Skeletal muscle satellite cell (primary cell): ENCODE measurements around the gene FUT9.

Source experiments
- H3K27me3 ChIP-seq: 2 replicates; pipeline ENCODE4 v1.7.0; 2013; ENCODE audit warnings: low read length; ENCODE audit not compliant: control insufficient read depth, insufficient read depth
- H3K36me3 ChIP-seq: 2 replicates; pipeline ENCODE4 v1.7.0; 2013; ENCODE audit warnings: mild to moderate bottlenecking, control low read depth, low read length; ENCODE audit not compliant: insufficient read depth
- H3K4me1 ChIP-seq: 2 replicates; pipeline ENCODE4 v1.7.0; 2013; ENCODE audit warnings: low read length; ENCODE audit not compliant: control insufficient read depth, insufficient read depth
- H3K4me2 ChIP-seq: 2 replicates; pipeline ENCODE4 v1.7.0; 2013; ENCODE audit warnings: mild to moderate bottlenecking, low read length
- H3K4me3 ChIP-seq: 2 replicates; pipeline ENCODE4 v1.7.0; 2013; ENCODE audit warnings: low read length
- H3K9ac ChIP-seq: 2 replicates; pipeline ENCODE4 v1.7.0; 2013; ENCODE audit warnings: mild to moderate bottlenecking, low read depth, low read length, moderate library complexity
- H3K9me3 ChIP-seq: replicated peaks from 2 replicates; pipeline ENCODE4 v1.7.0; 2013; ENCODE audit warnings: mild to moderate bottlenecking, control low read depth, low read length

The FUT9 gene

GRCh38 chr6:96186516-96187195, 170.9 kb downstream of the FUT9 start:
- Histone ChIP-seq H3K36me3 (no peaks in the 10 kb centered on the region), H3K27me3 (no peaks in the 10 kb centered on the region), H3K4me2 (no peak overlapping the region), H3K9me3 (no peaks in the 10 kb centered on the region), H3K4me1 (no peaks in the 10 kb centered on the region), H3K4me3 (no peak overlapping the region), H3K9ac (no peak overlapping the region)

DNA sequence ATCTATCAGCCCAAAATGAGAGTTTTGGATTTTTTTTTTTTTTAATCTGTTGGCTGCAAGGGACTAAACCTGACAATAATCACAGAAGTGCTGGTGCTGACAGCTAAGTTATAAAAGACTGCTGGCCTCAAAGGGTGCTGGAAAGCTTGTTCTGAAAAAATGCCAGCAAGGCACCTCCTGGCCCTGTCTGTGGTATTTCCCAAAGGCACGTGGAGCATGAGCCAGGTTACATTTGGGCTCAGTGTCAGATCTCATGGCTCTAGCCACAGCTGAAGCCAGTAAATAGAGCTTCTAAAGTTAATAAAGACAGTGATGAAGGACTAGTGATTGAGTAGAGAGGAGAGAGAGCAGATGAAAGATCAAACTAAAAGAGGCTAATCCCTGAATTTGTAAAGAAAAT, 178.9 kb downstream of the FUT9 start:
- no peak overlapping the region for H3K4me3 ChIP-seq
- no peaks in the 10 kb centered on the region for H3K4me1 ChIP-seq
- no peaks in the 10 kb centered on the region for H3K27me3 ChIP-seq
- no peak overlapping the region for H3K4me2 ChIP-seq
- H3K36me3 ChIP-seq = no peaks in the 10 kb centered on the region
- no peak overlapping the region for H3K9ac ChIP-seq
- no peaks in the 10 kb centered on the region for H3K9me3 ChIP-seq

- H3K9me3 ChIP-seq = no peaks in the 10 kb centered on the region
- no peak overlapping the region for H3K4me2 ChIP-seq
- no peaks in the 10 kb centered on the region for H3K36me3 ChIP-seq
- H3K27me3 ChIP-seq = no peaks in the 10 kb centered on the region
- H3K9ac ChIP-seq = no peak overlapping the region
- H3K4me1 ChIP-seq = no peaks in the 10 kb centered on the region
- H3K4me3 ChIP-seq = no peak overlapping the region
Observed at GRCh38 chr6:96195272-96195671, 179.5 kb downstream of the FUT9 start.

DNA sequence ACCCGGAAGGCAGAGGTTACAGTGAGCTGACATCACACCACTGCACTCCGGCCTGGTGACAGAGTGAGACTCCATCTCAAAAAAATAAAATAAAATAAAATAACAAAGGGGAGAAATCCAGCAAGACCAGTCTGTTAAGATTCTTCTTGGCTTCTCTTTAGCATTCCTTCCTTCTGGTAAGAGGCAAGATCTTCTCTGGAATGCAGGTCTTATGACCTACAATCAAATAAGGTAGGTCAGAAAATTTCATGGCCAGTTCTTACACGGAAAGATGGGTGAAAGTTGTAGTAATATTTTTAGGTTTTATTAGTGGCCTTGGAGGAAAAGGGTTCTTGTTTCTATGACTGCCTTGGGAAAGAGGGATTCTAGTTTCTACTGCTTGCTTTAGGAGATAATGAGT, 180.9 kb downstream of the FUT9 start:
- no peaks in the 10 kb centered on the region for H3K9me3 ChIP-seq
- no peaks in the 10 kb centered on the region for H3K36me3 ChIP-seq
- no peaks in the 10 kb centered on the region for H3K4me1 ChIP-seq
- H3K4me2 ChIP-seq = no peak overlapping the region
- H3K4me3 ChIP-seq = no peak overlapping the region
- H3K9ac ChIP-seq = no peak overlapping the region
- no peaks in the 10 kb centered on the region for H3K27me3 ChIP-seq

DNA sequence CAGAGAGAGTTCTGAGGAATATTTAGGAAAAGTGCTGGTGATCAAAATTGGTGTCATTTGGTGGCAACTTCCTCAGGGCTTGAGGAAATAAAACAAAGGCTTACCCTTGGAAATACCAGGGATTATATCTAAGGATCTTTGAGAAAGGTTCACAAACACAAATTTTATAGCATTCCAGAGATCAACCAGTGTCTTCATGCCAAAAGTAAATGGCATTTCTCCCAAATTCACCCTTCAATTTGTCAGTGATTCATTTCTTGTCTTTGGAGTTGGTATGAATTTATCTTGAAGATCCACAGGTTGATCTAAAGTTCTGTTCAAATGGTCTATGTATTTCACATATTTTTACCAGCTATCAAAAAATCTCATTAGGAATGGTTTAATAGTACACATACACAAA, 181.5 kb downstream of the FUT9 start:
- H3K4me3 ChIP-seq = no peak overlapping the region
- H3K36me3 ChIP-seq = no peaks in the 10 kb centered on the region
- H3K9me3 ChIP-seq = no peaks in the 10 kb centered on the region
- H3K4me1 ChIP-seq = no peaks in the 10 kb centered on the region
- no peaks in the 10 kb centered on the region for H3K27me3 ChIP-seq
- no peak overlapping the region for H3K4me2 ChIP-seq
- no peak overlapping the region for H3K9ac ChIP-seq

GRCh38 chr6:96202571-96202970, 186.8 kb downstream of the FUT9 start:
- H3K27me3 ChIP-seq = no peaks in the 10 kb centered on the region

GRCh38 chr6:96211341-96211740, 195.6 kb downstream of the FUT9 start:
- Histone ChIP-seq H3K9ac (no peak overlapping the region), H3K36me3 (no peaks in the 10 kb centered on the region), H3K4me2 (no peak overlapping the region), H3K4me3 (no peak overlapping the region), H3K4me1 (no peaks in the 10 kb centered on the region), H3K27me3 (no peaks in the 10 kb centered on the region), H3K9me3 (peaks cover 3% of the 10 kb centered on the region)

More at GRCh38 chr6:96202571-96202970, 186.8 kb downstream of the FUT9 start:
- Histone ChIP-seq H3K9ac (no peak overlapping the region), H3K9me3 (peaks cover 4% of the 10 kb centered on the region), H3K36me3 (no peaks in the 10 kb centered on the region), H3K4me1 (no peaks in the 10 kb centered on the region), H3K4me3 (no peak overlapping the region), H3K4me2 (no peak overlapping the region)

DNA sequence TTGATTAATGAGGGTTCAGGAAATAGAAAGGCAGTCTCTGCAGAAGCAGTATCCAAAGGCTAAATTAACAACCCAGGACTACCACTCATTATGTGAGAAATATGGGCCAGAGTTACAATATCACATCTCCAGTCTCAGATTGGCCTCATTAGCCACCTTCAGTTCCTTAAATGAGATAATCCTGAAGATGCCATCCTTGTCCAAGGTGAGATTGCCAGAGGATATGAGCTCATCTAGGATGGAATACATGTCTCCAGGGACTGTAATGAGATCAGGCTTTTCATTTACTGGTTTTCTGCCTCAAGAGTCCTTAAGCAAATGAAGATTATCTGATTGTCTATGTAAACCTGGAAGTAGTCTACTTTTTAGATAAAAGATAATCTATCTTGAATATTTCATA, 196.3 kb downstream of the FUT9 start:
- Histone ChIP-seq H3K4me3 (no peak overlapping the region), H3K36me3 (no peaks in the 10 kb centered on the region), H3K4me2 (no peak overlapping the region), H3K9ac (no peak overlapping the region), H3K4me1 (no peaks in the 10 kb centered on the region), H3K27me3 (no peaks in the 10 kb centered on the region), H3K9me3 (peaks cover 3% of the 10 kb centered on the region)

- Histone ChIP-seq H3K9me3 (peaks cover 3% of the 10 kb centered on the region), H3K27me3 (no peaks in the 10 kb centered on the region), H3K4me3 (no peak overlapping the region), H3K36me3 (no peaks in the 10 kb centered on the region), H3K4me2 (no peak overlapping the region), H3K4me1 (no peaks in the 10 kb centered on the region), H3K9ac (no peak overlapping the region)
Observed at GRCh38 chr6:96213784-96214183, 198.0 kb downstream of the FUT9 start.

- Histone ChIP-seq H3K9ac (no peak overlapping the region), H3K36me3 (no peaks in the 10 kb centered on the region), H3K4me1 (no peaks in the 10 kb centered on the region), H3K27me3 (no peaks in the 10 kb centered on the region), H3K9me3 (no peaks in the 10 kb centered on the region), H3K4me3 (no peak overlapping the region), H3K4me2 (no peak overlapping the region)
Observed at GRCh38 chr6:96223695-96224094, 207.9 kb downstream of the FUT9 start.

- Histone ChIP-seq H3K9ac (no peak overlapping the region), H3K4me3 (no peak overlapping the region), H3K27me3 (no peaks in the 10 kb centered on the region), H3K4me1 (no peaks in the 10 kb centered on the region), H3K9me3 (no peaks in the 10 kb centered on the region), H3K36me3 (no peaks in the 10 kb centered on the region), H3K4me2 (no peak overlapping the region)
Observed at GRCh38 chr6:96227135-96227534, 211.4 kb downstream of the FUT9 start.

DNA sequence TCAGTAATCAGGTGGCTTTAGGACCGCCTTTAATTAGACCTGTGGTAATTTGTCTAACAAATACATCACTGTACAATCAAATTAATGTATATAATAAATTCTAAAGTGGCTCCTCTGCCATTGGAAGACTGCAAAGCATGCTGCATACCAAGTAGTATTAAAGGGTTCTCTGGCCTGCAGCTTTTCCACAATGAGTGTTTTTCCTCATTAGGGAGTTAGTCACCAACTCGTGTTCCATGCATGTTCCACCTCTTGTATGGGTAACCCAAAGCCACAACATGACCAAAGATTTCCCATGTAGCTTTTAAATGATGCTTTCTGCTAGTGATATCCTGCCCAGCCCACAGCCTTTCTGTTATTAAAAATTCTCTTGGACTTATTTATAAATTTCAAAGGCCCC, 218.7 kb downstream of the FUT9 start:
- H3K4me2 ChIP-seq = no peak overlapping the region
- no peak overlapping the region for H3K9ac ChIP-seq
- no peaks in the 10 kb centered on the region for H3K36me3 ChIP-seq
- no peaks in the 10 kb centered on the region for H3K27me3 ChIP-seq
- no peaks in the 10 kb centered on the region for H3K4me1 ChIP-seq
- no peaks in the 10 kb centered on the region for H3K9me3 ChIP-seq
- H3K4me3 ChIP-seq = no peak overlapping the region
